Forelimb muscle (tissue), 1 donor: ENCODE results near the gene BFSP1. TPM values are rescaled to one million over a fixed set of nuclear protein-coding genes. Genes with fewer than 3 reads are reported as not detected.

Experiments
- DNase-seq: peaks from one replicate; pipeline ENCODE4 v3.0.0-alpha.2; 2013; ENCODE audit warnings: low read depth
- polyA plus RNA-seq: library from polyadenylated mRNA; unstranded; fragments of 120-200 nt; gene quantifications from one replicate; pipeline ENCODE4 v1.2.1, GENCODE V29; 2013; ENCODE audit not compliant: insufficient read length

BFSP1 gene
- polyA plus RNA-seq, 1 donor, result 2.1 TPM

GRCh38 chr20:17465236-17465635 lies 65.9 kb downstream of the BFSP1 start:
- DNase-seq, result no peak

- DNase-seq, result no peak
Measured at GRCh38 chr20:17463711-17464110, 67.5 kb downstream of the BFSP1 start.

- no peak for DNase-seq
Measured at GRCh38 chr20:17461941-17462340, 69.2 kb downstream of the BFSP1 start.

- DNase-seq, result no peak
Measured at GRCh38 chr20:17460119-17460518, 71.1 kb downstream of the BFSP1 start.

DNA sequence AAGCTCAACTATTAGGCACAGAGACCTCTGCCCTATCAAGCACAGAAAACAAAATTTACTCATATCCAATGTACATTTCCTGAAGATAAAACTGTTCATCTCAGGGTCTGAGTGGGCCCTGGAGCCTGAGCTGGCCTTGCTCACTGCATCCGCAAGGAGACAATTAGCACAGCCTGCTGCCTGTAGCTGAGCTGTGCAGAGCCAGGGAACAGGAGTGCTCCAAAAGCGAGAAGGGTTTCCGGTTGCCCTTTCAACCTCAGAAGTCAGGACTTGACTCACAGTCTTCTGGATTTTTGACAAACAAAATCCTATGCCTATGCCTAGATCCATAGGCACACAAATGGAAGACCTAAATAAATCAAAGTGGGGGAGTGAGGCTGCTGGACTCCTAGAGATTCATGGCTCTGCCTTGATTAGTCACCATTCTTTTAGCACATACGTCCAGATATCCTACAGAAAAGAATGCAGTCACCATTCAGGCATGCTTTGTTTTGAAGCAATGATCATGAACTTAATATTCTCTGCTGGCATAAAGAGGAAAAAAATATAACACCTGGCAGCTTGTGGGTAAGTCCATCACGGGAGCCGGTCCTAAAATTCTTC lies 73.5 kb downstream of the BFSP1 start:
- DNase-seq, result no peak

- DNase-seq, result no peak
Measured at GRCh38 chr20:17457079-17457478, 74.1 kb downstream of the BFSP1 start.

- no peak for DNase-seq
Measured at GRCh38 chr20:17456279-17456678, 74.9 kb downstream of the BFSP1 start.

- no peak for DNase-seq
Measured at GRCh38 chr20:17453592-17453991, 77.6 kb downstream of the BFSP1 start.

DNA sequence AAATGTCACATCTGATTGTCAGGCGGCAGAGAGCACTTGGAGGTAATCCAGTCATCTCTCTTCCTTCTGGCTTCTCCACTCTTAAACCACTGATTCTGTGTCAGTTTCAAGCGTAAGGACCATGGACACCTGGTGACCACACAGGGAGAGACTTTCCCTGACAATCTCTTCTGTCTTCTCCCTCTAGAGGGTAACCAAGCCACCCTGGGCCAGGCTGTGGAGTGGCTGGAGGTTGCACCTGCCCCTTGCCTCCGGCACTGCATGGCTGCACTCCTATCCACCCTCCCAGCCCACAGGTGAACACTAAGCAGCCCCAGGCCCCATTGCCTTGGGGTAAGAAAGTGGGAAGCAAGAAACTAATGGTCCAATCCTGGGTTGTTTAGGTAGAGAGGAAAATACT lies 78.7 kb downstream of the BFSP1 start:
- DNase-seq, result no peak

DNA sequence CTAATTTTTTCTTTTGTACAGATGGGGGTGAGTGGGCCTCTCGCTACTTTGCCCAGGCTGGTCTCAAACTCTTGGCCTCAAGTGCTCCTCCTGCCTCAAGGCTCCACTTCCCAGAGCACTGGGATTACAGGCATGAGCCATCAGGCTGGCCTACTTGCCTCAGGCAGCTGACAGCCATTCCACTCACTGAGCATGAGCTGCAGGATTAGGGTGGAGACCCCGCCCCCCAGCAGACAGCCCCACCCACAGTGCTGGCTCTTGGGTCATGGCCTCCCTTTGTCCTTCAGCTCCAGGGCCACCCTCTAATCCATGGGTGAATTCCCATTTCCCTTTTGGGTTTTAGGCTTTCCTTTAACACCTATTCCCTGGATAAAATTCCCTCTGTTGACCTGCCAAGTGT lies 82.1 kb downstream of the BFSP1 start:
- DNase-seq, result no peak

DNA sequence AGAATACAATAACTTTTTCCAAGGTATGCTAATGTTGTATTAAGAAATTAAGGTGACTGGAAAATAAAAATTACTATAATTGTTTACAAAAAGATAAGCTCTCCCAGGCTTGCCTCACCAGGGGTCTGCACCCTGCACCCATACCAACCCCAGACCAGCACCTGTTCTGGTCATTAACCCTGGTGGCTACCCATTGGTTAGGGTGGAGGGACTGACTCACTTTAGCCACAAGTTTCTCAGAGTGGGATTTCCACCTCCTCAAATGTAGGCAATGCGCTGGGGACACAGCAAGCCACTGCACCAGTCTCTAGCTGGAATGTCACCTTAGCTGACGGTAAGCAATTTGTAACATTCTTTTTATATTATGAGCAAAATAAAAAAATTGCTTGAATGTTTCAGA lies 83.1 kb downstream of the BFSP1 start:
- no peak for DNase-seq

GRCh38 chr20:17446171-17446570 lies 85.0 kb downstream of the BFSP1 start:
- DNase-seq, result no peak

GRCh38 chr20:17445543-17445942 lies 85.6 kb downstream of the BFSP1 start:
- DNase-seq, result no peak

- DNase-seq, result no peak
Measured at GRCh38 chr20:17444091-17444490, 87.1 kb downstream of the BFSP1 start.

Other genes starting within 250 kb of the BFSP1 start
- 248 TPM for gene DSTN, start 38.7 kb upstream of the BFSP1 start, polyA plus RNA-seq
- gene RRBP1, start 150.9 kb upstream of the BFSP1 start, polyA plus RNA-seq, result 91.5 TPM
- gene BANF2, start 168.6 kb upstream of the BFSP1 start, polyA plus RNA-seq, result not detected